ENCODE measurements around the gene MMEL1.
"Not testable (repeated sequence)": the region's sequence is repeated elsewhere in the genome, so short reads cannot be mapped to it uniquely, and the experiment has no call there.

Gene MMEL1

DNA sequence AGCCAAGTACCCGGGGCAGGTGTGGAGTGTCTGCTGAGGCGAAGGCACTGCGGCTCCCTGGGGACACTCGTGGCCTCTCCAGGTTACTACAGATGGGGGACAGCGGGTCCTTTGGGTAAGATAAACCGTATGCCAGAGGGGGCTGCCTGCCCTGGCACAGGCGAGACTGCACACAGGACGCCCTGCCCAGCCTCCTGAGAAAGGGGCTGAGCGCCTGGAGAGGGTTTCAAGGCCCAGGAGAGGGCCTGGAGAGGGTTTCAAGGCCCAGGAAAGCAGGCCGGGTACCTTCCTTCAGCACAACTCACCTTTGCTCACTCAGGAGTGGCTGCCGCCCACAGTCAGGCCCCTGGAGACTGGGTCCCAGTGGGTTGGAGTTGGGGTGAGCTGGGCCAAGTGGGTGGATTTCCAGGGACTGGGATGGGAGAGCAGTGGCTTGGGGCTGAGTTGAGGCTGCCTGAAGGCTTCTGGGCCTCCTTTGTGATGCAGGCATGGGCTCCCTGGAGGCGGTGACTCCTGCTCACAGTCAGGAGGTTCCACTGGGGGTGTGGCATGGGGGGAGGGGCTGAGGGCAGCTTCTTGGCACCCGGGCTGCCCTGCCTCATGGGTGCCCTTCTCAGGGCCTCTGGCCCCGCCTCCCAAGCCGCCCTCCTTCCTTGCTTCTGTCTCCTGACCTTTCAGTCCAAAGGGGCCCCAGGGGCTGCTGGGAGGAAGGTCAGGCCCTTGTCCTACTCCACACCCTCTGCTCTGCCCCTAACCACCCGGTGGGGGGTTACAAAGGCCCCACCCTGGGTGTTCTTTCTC, at the start of gene MMEL1:
Gene MMEL1, minus strand, starts transcription at position 456 of the 801 bp plus-strand sequence. CDS start 3,532 bp downstream, outside the sequence.
- no peak for DNase-seq

- DNase-seq: not testable (repeated sequence)
Observed at GRCh38 chr1:2676726-2677125, 43.9 kb upstream of the MMEL1 start.

DNA sequence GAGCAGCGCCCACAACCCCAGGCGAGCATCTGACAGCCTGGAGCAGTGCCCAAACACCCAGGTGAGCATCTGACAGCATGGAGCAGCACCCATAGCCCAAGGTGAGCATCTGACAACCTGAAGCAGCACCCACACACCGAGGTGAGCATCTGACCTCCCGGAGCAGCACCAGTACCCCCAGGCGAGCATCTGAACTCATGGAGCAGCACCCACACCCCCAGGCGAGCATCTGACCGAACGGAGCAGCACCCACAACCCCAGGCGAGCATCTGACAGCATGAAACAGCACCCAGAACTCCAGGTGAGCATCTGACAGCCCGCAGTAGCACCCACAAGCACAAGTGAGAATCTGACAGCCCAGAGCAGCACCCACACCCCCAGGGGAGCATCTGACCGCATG, 38.8 kb upstream of the MMEL1 start:
- not testable (repeated sequence) for DNase-seq

DNA sequence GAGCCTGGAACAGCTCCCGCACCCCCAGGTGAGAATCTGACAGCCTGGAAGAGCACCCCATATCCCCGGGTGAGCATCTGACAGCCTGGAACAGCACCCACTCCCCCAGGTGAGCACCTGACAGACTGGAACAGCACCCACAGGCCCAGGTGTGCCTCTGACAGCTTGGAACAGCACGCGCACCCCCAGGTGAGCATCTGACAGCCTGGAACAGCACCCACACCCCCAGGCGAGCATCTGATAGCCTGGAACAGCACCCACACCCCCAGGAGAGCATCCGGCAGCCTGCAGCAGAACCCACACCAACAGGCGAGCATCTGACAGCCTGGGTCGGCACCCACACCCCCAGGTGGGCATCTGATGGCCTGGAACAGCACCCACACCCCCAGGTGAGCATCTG, 27.0 kb upstream of the MMEL1 start:
- DNase-seq: not testable (repeated sequence)

- DNase-seq: not testable (repeated sequence)
Observed at GRCh38 chr1:2657909-2658308, 25.1 kb upstream of the MMEL1 start.

GRCh38 chr1:2657124-2657523, 24.3 kb upstream of the MMEL1 start:
- DNase-seq: not testable (repeated sequence)

DNA sequence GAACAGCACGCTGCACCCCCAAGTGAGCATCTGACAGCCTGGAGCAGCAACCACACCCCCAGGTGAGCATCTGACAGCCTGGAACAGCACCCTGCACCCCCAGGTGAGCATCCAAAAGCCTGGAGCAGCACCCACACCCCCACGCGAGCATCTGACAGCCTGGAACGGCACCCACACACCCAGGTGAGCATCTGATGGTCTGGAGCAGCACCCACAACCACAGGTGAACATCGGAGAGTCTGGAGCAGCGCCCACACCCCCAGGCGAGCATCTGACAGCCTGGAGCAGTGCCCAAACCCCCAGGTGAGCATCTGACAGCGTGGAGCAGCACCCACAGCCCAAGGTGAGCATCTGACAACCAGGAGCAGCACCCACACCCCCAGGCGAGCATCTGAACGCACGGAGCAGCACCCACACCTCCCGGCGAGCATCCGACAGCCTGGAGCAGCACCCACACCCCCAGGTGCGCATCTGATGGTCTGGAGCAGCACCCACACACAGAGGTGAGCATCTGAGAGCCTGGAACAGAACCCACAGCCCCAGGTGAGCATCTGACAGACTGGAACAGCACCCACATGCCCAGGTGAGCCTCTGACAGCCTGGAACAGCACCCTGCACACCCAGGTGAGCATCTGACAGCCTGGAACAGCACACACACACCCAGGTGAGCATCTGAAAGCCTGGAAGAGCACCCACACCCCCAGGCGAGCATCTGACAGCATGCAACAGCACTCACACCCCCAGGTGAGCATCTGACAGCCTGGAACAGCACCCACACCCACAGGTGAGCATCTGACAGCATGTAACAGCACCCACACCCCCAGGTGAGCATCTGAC, 23.0 kb upstream of the MMEL1 start:
- peak in 1 of 4 experiments; percentile 19 for DNase-seq

DNA sequence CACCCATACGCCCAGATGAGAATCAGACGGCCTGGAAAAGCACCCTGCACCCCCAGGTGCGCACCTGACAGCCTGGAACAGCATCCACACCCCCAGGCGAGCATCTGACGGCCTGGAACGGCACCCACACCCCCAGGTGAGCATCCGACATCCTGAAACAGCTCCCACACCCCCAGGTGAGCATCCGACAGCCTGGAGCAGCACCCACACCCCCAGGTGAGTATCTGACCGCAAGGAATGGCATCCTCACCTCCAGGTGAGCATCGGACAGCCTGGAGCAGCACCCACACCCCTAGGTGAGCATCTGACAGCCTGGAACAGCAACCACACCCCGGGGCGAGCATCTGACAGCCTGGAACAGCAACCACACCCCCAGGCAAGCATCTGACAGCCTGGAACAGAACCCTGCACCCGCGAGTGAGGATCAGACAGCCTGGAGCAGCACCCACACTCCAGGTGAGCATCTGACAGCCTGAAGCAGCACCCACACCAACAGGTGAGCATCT, 21.7 kb upstream of the MMEL1 start:
- DNase-seq: not testable (repeated sequence)

- DNase-seq: peak in 1 of 4 experiments; percentile 47
Observed at GRCh38 chr1:2653741-2654442, 21.1 kb upstream of the MMEL1 start.

GRCh38 chr1:2652926-2653571, 20.2 kb upstream of the MMEL1 start:
- DNase-seq: peak in 1 of 4 experiments; percentile 36

GRCh38 chr1:2652152-2652925, 19.5 kb upstream of the MMEL1 start:
- DNase-seq: not testable (repeated sequence)

DNA sequence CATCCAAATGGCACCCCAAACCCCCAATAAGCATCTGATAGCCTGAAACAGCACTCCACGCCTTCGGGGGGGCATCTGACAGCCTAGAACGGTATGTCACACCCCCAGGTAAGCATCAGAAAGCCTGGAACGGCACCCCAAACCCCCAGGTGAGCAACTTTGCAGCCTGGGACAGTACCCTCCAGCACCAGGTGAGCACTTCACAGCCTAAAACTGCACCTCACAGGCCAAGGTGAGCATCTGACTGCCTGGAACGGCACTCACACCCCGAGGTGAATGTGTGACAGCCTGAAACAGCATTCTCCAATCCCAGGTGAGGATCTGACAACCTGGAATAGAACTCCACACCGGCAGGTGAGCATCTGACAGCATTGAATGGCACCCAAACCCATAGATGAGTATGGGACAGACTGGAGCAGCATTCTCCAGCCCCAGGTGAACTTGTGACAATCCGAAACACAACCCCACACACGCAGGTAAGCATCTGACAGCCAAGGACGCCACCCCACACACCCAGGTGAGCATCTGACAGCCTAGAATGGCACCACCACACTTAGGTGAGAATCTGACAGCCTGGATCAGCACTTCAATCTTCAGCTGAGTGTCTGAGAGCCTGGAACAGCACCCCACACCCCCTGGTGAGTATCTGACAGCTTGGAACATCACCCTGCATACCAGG, 18.3 kb upstream of the MMEL1 start:
- DNase-seq: no peak

DNA sequence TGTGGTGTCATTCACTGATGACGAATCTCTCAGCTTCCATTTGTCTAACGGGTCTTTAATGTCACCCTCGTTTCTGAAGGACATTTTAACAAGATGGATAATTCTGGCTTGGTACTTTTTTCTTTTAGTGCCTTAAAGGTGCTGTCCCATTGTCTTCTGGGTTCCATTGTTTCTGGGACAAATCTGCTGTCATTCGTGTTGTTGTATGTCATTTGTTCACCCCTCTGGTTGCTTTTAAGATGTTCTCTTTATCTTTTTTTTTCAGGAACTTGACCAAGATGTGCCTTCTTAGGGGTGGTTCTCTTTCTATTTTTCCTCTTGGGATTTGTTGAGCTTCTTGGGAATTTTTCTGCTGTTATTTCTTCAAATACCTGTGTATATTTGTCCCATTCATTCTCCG, 14.0 kb upstream of the MMEL1 start:
- DNase-seq: no peak

DNA sequence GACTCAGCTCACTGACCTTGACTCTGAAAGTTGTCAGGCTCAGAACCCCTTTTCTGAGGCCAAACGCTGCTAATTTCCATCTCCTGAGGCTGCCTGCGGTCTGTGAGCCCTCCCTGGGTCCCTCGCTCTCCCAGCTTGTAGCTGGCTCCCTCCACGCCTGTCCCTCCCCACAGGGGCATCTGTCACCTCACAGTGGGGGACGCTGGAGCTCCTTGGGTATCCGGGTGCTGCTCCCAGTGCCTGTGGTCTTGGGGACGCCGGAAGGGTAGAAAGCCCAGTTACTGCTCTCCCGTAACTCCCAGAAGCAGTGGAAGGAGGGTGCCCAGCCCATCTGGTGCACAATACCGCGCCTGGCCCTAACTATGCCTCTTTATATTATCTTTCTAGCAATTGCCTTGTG, 13.0 kb upstream of the MMEL1 start:
- no peak for DNase-seq

- DNase-seq: no peak
Observed at GRCh38 chr1:2645143-2645542, 12.3 kb upstream of the MMEL1 start.

DNA sequence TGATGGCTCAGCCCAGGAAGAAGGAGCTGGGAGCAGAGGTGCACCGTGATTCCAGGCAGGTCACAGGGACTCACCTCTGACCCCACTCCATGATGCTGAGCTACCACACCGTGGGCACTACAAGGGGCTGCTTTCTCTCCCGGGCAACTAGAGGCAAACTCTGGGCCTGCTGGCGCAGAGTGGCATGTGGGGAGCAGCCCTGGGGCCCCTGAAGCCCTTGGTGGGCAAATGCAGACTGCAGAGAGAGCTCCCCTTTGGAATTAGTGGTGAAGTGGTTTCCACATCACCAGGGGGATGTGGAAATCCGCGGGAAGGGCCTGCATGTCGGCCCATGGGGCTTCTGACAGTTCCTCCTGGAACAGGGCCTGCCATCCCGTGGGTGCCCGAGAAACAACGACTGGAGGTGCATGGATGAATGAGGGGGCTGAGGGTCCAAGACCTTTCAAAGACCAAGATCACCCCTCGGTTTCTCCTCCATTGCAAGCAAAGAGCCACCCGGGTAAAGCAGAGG, 11.8 kb upstream of the MMEL1 start:
- no peak for DNase-seq

DNA sequence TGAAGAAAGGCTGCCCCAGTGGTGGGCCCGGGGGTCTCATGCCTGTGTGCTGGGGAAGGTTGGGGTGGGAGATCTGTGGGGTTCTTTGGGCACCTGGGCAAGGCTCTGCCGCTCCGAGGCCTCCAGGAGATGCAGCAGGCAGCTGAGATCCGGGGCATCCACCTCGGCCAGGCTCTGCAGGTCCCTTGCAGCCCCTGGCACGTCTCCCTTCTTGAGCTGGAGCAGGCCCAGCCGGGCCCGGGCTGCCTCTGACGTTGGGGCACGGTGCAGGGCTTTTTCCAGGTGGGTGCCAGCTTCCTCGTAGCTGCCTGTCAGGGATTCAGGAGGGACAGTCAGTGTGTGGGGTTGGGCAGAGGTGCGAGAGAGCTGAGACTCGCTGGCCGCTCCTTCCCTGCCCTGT, 11.4 kb upstream of the MMEL1 start:
- no peak for DNase-seq

DNA sequence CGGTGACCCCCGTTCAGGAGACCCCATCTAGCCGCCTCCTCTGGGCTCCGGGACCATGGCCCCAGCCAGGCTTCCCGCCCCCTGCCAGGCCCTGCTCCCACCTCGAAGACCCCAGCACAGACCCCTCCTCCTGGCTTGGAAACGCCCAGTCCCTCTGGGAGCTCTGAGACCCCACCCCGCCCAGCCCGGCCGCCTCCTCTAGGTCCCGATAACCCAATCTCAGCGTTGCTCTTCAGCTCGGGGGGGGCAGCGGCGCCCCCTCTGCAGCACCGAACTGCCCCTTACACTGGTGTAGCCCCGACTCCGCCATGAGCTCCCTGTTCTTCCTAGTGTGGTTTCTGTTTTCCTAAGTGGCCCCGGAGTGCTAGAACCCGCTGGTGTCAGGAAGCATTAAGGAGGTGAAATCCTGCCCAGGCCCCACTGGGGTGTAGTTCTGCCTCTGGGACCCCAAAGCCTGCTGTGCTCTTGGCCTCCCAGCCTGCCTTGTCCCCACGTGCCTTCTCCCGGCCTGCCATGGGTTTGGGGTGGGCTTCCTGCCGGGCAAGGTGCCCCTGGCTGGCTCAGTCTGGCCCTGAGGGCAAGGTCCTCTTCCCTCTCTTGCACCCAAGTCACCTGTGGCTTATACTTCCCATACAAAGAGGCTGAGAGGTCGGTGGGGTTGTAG, 10.7 kb upstream of the MMEL1 start:
- no peak for DNase-seq

DNA sequence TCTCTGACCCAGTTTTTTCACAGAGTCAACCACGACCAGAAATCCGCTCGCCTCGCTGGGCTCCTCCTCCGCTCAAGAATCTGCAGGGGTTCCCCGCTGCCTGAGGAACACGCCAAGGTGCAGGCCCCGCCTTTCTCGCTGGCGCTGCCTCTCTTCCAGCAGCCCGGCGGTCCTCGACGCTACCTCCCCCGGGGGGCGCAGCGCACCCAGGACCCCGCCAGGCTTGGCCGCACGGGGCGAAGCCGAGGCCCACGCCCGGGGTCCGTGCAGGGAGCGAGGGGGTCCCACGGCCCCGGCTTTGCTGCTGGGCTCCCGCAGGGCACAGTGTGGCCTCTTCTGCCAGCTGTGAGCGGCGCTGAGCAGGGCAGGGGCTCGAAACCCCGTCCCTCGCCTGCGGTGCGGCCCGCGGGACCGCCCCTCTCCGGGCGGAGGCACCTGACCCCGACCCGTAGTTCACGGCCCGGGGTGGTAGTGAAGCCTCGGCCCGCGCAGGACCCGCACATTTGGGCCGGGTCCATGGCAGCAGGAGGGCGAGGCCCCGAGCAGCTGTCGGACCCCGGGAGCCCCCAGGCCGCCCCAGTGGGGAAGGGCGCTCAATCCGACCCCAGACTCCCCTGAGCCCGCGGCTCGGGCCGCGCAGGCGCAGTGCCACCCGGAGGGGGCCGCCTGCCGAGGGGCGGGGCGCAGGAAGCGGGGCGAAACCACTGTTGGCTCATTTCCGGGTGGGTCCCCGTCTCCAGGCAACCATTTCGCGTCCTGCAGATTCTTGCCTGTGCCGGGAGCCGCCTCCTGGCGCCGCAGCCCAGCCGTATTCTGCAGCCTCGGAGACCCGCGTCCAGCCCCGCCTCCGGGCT, 10.0 kb upstream of the MMEL1 start:
- DNase-seq: peak; percentile 79 to 91 (median 83)

Data from activated naive CD4-positive, alpha-beta T cell (primary cell).